ENCODE measurements around the gene DPEP2. TPM values are rescaled to one million over a fixed set of nuclear protein-coding genes. Genes with fewer than 3 reads are reported as not detected.

DPEP2 gene
- total and polyA plus RNA-seq, 2 of the 13 experiments (the other 11 are each of a cell fraction or from before 2014, with no cell fraction given) = 0.18 TPM; not detected in 1

GRCh38 chr16:67943619-67944504, 55.4 kb downstream of the DPEP2 start, which contains the start of gene LCAT (continued):
- no peak for TF ChIP-seq ZNF337 (CRISPR knock-in tag; IDR thresholded peaks at IDR 0.05; ENCODE audit: borderline replicate concordance, low read depth)
- TF ChIP-seq, protein P1, sequence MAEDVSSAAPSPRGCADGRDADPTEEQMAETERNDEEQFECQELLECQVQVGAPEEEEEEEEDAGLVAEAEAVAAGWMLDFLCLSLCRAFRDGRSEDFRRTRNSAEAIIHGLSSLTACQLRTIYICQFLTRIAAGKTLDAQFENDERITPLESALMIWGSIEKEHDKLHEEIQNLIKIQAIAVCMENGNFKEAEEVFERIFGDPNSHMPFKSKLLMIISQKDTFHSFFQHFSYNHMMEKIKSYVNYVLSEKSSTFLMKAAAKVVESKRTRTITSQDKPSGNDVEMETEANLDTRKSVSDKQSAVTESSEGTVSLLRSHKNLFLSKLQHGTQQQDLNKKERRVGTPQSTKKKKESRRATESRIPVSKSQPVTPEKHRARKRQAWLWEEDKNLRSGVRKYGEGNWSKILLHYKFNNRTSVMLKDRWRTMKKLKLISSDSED (CRISPR knock-in tag; IDR thresholded peaks at IDR 0.05) = 0 out of 2 replicates have a peak, but pooled peaks have one; percentile 17
- no peak for TF ChIP-seq ZNF615 (CRISPR knock-in tag; IDR thresholded peaks at IDR 0.05; ENCODE audit: borderline replicate concordance)
- no peak for TF ChIP-seq NKX3-1 (CRISPR knock-in tag; IDR thresholded peaks at IDR 0.05)
- peak; percentile 72 for TF ChIP-seq ZNF564 (CRISPR knock-in tag; IDR thresholded peaks at IDR 0.05)
- TF ChIP-seq NFKBIZ (CRISPR knock-in tag; IDR thresholded peaks at IDR 0.05) = no peak
- TF ChIP-seq JUND (CRISPR knock-in tag; IDR thresholded peaks at IDR 0.05) = no peak
- TF ChIP-seq BRCA1 (CRISPR knock-in tag; IDR thresholded peaks at IDR 0.05) = no peak
- no peak for TF ChIP-seq ZNF484 (CRISPR knock-in tag; IDR thresholded peaks at IDR 0.05; ENCODE audit: borderline replicate concordance, low read depth)
- TF ChIP-seq ZSCAN20 (CRISPR knock-in tag; IDR thresholded peaks at IDR 0.05; ENCODE audit: borderline replicate concordance) = no peak
- 0 out of 2 replicates have a peak, but pooled peaks have one; percentile 23 for TF ChIP-seq U2AF2 (IDR thresholded peaks at IDR 0.05; ENCODE audit: low read depth, low read length)
- TF ChIP-seq TAF1 (CRISPR knock-in tag; IDR thresholded peaks at IDR 0.05) = peak; percentile 75; the same call in 1 of the 2 replicates
- TF ChIP-seq, protein P2, sequence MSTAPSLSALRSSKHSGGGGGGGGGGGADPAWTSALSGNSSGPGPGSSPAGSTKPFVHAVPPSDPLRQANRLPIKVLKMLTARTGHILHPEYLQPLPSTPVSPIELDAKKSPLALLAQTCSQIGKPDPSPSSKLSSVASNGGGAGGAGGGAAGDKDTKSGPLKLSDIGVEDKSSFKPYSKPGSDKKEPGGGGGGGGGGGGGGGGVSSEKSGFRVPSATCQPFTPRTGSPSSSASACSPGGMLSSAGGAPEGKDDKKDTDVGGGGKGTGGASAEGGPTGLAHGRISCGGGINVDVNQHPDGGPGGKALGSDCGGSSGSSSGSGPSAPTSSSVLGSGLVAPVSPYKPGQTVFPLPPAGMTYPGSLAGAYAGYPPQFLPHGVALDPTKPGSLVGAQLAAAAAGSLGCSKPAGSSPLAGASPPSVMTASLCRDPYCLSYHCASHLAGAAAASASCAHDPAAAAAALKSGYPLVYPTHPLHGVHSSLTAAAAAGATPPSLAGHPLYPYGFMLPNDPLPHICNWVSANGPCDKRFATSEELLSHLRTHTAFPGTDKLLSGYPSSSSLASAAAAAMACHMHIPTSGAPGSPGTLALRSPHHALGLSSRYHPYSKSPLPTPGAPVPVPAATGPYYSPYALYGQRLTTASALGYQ (CRISPR knock-in tag; IDR thresholded peaks at IDR 0.05) = no peak
- TF ChIP-seq, protein P3, sequence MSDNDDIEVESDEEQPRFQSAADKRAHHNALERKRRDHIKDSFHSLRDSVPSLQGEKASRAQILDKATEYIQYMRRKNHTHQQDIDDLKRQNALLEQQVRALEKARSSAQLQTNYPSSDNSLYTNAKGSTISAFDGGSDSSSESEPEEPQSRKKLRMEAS (IDR thresholded peaks at IDR 0.05) = no peak
- TF ChIP-seq KLF6 (CRISPR knock-in tag; IDR thresholded peaks at IDR 0.05) = no peak
- TF ChIP-seq ARNT (IDR thresholded peaks at IDR 0.05) = no peak
- TF ChIP-seq, protein P4, sequence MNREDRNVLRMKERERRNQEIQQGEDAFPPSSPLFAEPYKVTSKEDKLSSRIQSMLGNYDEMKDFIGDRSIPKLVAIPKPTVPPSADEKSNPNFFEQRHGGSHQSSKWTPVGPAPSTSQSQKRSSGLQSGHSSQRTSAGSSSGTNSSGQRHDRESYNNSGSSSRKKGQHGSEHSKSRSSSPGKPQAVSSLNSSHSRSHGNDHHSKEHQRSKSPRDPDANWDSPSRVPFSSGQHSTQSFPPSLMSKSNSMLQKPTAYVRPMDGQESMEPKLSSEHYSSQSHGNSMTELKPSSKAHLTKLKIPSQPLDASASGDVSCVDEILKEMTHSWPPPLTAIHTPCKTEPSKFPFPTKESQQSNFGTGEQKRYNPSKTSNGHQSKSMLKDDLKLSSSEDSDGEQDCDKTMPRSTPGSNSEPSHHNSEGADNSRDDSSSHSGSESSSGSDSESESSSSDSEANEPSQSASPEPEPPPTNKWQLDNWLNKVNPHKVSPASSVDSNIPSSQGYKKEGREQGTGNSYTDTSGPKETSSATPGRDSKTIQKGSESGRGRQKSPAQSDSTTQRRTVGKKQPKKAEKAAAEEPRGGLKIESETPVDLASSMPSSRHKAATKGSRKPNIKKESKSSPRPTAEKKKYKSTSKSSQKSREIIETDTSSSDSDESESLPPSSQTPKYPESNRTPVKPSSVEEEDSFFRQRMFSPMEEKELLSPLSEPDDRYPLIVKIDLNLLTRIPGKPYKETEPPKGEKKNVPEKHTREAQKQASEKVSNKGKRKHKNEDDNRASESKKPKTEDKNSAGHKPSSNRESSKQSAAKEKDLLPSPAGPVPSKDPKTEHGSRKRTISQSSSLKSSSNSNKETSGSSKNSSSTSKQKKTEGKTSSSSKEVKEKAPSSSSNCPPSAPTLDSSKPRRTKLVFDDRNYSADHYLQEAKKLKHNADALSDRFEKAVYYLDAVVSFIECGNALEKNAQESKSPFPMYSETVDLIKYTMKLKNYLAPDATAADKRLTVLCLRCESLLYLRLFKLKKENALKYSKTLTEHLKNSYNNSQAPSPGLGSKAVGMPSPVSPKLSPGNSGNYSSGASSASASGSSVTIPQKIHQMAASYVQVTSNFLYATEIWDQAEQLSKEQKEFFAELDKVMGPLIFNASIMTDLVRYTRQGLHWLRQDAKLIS (CRISPR knock-in tag; IDR thresholded peaks at IDR 0.05) = no peak
- TF ChIP-seq ZBED4 (CRISPR knock-in tag; IDR thresholded peaks at IDR 0.05; ENCODE audit: borderline replicate concordance) = 0 out of 2 replicates have a peak, but pooled peaks have one; percentile 49

Data from HepG2 (cell line).